GM23338 (cell line): ENCODE data around the gene AK6.

Source experiments
- CREB1 ChIP-seq: fragments of 250-450 bp; sonication (Bioruptor Pico); IDR thresholded peaks from 2 replicates; pipeline ENCODE4 v1.5.0; 2020; ENCODE audit warnings: low read depth, mild to moderate bottlenecking, moderate library complexity
- EZH2 ChIP-seq: fragments of 200-600 bp; sonication (generic); IDR thresholded peaks from one replicate; pipeline ENCODE4 v1.8.0; 2017; ENCODE audit warnings: antibody characterized with exemption, mild to moderate bottlenecking, low read depth; ENCODE audit not compliant: unreplicated experiment
- EZH2phosphoT487 ChIP-seq: fragments of 200-600 bp; sonication (generic); IDR thresholded peaks from one replicate; pipeline ENCODE4 v1.8.1; 2018; ENCODE audit warnings: antibody characterized with exemption; ENCODE audit not compliant: unreplicated experiment
- POLR2AphosphoS5 ChIP-seq: IDR thresholded peaks from 2 replicates; pipeline ENCODE4 v1.6.1; 2016; ENCODE audit warnings: antibody characterized with exemption, low read depth
- STAT1 ChIP-seq: IDR thresholded peaks from one replicate; pipeline ENCODE4 v1.6.1; 2016; ENCODE audit warnings: antibody characterized with exemption; ENCODE audit not compliant: unreplicated experiment
- ZNF114 ChIP-seq: fragments of 250-450 bp; sonication (Bioruptor Pico); IDR thresholded peaks from 2 replicates; pipeline ENCODE4 v1.5.0; 2020; ENCODE audit warnings: mild to moderate bottlenecking, moderate library complexity
- TF ChIP-seq, protein P1 (sequence below), 2 experiments: fragments of 200-600 bp in 1 of 2; sonication (generic) in 1 of 2; conservative IDR thresholded peaks; 2 replicates each; pipeline versions ENCODE4 v1.5.1 to v1.6.1; 2016 to 2017; ENCODE audit warnings: antibody characterized with exemption in 2 of 2, low read depth in 2 of 2, mild to moderate bottlenecking in 2 of 2, moderate library complexity in 1 of 2
- TF ChIP-seq, protein P2 (sequence below): fragments of 250-450 bp; sonication (Bioruptor Pico); IDR thresholded peaks from 2 replicates; pipeline ENCODE4 v1.5.0; 2020; ENCODE audit warnings: mild to moderate bottlenecking, moderate library complexity
- TF ChIP-seq, protein P3 (sequence below): IDR thresholded peaks from one replicate; pipeline ENCODE4 v1.6.1; 2018; ENCODE audit warnings: antibody characterized with exemption; ENCODE audit not compliant: unreplicated experiment

DNA sequence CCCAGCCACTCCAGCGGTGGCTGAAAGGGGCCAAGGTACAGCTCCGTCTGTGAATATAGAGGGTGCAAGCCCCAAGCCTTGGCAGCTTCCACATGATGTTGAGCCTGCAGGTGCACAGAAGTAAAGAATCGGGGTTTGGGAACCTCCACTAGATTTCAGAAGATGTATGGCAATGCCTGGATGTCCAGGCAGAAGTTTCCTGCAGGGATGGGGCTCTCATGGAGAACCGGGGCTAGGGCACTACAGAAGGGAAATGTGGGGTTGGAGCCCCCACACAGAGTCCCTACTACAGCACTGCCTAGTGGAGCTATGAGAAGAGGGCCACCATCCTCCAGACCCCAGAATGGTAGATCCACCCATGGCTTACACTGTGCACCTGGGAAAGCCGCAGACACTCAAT lies 59.9 kb downstream of the AK6 start:
- TF ChIP-seq, protein P1, sequence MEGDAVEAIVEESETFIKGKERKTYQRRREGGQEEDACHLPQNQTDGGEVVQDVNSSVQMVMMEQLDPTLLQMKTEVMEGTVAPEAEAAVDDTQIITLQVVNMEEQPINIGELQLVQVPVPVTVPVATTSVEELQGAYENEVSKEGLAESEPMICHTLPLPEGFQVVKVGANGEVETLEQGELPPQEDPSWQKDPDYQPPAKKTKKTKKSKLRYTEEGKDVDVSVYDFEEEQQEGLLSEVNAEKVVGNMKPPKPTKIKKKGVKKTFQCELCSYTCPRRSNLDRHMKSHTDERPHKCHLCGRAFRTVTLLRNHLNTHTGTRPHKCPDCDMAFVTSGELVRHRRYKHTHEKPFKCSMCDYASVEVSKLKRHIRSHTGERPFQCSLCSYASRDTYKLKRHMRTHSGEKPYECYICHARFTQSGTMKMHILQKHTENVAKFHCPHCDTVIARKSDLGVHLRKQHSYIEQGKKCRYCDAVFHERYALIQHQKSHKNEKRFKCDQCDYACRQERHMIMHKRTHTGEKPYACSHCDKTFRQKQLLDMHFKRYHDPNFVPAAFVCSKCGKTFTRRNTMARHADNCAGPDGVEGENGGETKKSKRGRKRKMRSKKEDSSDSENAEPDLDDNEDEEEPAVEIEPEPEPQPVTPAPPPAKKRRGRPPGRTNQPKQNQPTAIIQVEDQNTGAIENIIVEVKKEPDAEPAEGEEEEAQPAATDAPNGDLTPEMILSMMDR (conservative IDR thresholded peaks at IDR 0.05; ENCODE audit: low read depth in 2 of 2), result no peak
- TF ChIP-seq EZH2 (no peak), CREB1 (CRISPR knock-in tag) (no peak), EZH2phosphoT487 (no peak), POLR2AphosphoS5 (no peak), ZNF114 (CRISPR knock-in tag) (no peak), STAT1 (no peak)
- TF ChIP-seq, protein P2, sequence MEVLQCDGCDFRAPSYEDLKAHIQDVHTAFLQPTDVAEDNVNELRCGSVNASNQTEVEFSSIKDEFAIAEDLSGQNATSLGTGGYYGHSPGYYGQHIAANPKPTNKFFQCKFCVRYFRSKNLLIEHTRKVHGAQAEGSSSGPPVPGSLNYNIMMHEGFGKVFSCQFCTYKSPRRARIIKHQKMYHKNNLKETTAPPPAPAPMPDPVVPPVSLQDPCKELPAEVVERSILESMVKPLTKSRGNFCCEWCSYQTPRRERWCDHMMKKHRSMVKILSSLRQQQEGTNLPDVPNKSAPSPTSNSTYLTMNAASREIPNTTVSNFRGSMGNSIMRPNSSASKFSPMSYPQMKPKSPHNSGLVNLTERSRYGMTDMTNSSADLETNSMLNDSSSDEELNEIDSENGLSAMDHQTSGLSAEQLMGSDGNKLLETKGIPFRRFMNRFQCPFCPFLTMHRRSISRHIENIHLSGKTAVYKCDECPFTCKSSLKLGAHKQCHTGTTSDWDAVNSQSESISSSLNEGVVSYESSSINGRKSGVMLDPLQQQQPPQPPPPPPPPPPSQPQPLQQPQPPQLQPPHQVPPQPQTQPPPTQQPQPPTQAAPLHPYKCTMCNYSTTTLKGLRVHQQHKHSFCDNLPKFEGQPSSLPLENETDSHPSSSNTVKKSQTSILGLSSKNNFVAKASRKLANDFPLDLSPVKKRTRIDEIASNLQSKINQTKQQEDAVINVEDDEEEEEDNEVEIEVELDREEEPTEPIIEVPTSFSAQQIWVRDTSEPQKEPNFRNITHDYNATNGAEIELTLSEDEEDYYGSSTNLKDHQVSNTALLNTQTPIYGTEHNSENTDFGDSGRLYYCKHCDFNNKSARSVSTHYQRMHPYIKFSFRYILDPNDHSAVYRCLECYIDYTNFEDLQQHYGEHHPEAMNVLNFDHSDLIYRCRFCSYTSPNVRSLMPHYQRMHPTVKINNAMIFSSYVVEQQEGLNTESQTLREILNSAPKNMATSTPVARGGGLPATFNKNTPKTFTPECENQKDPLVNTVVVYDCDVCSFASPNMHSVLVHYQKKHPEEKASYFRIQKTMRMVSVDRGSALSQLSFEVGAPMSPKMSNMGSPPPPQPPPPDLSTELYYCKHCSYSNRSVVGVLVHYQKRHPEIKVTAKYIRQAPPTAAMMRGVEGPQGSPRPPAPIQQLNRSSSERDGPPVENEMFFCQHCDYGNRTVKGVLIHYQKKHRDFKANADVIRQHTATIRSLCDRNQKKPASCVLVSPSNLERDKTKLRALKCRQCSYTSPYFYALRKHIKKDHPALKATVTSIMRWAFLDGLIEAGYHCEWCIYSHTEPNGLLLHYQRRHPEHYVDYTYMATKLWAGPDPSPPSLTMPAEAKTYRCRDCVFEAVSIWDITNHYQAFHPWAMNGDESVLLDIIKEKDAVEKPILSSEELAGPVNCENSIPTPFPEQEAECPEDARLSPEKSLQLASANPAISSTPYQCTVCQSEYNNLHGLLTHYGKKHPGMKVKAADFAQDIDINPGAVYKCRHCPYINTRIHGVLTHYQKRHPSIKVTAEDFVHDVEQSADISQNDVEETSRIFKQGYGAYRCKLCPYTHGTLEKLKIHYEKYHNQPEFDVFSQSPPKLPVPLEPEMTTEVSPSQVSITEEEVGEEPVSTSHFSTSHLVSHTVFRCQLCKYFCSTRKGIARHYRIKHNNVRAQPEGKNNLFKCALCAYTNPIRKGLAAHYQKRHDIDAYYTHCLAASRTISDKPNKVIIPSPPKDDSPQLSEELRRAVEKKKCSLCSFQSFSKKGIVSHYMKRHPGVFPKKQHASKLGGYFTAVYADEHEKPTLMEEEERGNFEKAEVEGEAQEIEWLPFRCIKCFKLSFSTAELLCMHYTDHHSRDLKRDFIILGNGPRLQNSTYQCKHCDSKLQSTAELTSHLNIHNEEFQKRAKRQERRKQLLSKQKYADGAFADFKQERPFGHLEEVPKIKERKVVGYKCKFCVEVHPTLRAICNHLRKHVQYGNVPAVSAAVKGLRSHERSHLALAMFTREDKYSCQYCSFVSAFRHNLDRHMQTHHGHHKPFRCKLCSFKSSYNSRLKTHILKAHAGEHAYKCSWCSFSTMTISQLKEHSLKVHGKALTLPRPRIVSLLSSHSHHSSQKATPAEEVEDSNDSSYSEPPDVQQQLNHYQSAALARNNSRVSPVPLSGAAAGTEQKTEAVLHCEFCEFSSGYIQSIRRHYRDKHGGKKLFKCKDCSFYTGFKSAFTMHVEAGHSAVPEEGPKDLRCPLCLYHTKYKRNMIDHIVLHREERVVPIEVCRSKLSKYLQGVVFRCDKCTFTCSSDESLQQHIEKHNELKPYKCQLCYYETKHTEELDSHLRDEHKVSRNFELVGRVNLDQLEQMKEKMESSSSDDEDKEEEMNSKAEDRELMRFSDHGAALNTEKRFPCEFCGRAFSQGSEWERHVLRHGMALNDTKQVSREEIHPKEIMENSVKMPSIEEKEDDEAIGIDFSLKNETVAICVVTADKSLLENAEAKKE (CRISPR knock-in tag), result no peak
- TF ChIP-seq, protein P3, sequence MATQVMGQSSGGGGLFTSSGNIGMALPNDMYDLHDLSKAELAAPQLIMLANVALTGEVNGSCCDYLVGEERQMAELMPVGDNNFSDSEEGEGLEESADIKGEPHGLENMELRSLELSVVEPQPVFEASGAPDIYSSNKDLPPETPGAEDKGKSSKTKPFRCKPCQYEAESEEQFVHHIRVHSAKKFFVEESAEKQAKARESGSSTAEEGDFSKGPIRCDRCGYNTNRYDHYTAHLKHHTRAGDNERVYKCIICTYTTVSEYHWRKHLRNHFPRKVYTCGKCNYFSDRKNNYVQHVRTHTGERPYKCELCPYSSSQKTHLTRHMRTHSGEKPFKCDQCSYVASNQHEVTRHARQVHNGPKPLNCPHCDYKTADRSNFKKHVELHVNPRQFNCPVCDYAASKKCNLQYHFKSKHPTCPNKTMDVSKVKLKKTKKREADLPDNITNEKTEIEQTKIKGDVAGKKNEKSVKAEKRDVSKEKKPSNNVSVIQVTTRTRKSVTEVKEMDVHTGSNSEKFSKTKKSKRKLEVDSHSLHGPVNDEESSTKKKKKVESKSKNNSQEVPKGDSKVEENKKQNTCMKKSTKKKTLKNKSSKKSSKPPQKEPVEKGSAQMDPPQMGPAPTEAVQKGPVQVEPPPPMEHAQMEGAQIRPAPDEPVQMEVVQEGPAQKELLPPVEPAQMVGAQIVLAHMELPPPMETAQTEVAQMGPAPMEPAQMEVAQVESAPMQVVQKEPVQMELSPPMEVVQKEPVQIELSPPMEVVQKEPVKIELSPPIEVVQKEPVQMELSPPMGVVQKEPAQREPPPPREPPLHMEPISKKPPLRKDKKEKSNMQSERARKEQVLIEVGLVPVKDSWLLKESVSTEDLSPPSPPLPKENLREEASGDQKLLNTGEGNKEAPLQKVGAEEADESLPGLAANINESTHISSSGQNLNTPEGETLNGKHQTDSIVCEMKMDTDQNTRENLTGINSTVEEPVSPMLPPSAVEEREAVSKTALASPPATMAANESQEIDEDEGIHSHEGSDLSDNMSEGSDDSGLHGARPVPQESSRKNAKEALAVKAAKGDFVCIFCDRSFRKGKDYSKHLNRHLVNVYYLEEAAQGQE, result no peak
